HCT116 (cell line): ENCODE measurements around the gene RPS6KA2.

Source experiments
- CEBPB ChIP-seq: IDR thresholded peaks from 2 replicates; pipeline ENCODE4 v1.6.1; 2012; ENCODE audit warnings: low read depth
- EGR1 ChIP-seq: IDR thresholded peaks from 2 replicates; pipeline ENCODE4 v1.6.1; 2012; ENCODE audit warnings: low read depth
- EZH2 ChIP-seq: fragments of 200-600 bp; sonication (generic); IDR thresholded peaks from 2 replicates; pipeline ENCODE4 v1.6.1; 2017; ENCODE audit warnings: antibody characterized with exemption, mixed run types
- RAD21 ChIP-seq: IDR thresholded peaks from 2 replicates; pipeline ENCODE4 v1.6.1; 2012; ENCODE audit warnings: low read depth, mild to moderate bottlenecking
- REST ChIP-seq: IDR thresholded peaks from 2 replicates; pipeline ENCODE4 v1.6.1; 2012; ENCODE audit warnings: low read depth
- TF ChIP-seq, protein P1 (sequence below), 3 experiments: fragments of 200-600 bp in 1 of 3; sonication (generic) in 1 of 3; IDR thresholded peaks in 2 of 3; conservative IDR thresholded peaks in 1 of 3; 2 replicates each; pipeline ENCODE4 v1.5.1; 2012 to 2017; ENCODE audit warnings: low read depth in 2 of 3, low read length in 2 of 3, antibody characterized with exemption in 1 of 3, borderline replicate concordance in 1 of 3, control low read depth in 1 of 3, mild to moderate bottlenecking in 1 of 3, mixed read lengths in 1 of 3, mixed run types in 1 of 3, moderate library complexity in 1 of 3; ENCODE audit not compliant: insufficient read depth in 1 of 3

DNA sequence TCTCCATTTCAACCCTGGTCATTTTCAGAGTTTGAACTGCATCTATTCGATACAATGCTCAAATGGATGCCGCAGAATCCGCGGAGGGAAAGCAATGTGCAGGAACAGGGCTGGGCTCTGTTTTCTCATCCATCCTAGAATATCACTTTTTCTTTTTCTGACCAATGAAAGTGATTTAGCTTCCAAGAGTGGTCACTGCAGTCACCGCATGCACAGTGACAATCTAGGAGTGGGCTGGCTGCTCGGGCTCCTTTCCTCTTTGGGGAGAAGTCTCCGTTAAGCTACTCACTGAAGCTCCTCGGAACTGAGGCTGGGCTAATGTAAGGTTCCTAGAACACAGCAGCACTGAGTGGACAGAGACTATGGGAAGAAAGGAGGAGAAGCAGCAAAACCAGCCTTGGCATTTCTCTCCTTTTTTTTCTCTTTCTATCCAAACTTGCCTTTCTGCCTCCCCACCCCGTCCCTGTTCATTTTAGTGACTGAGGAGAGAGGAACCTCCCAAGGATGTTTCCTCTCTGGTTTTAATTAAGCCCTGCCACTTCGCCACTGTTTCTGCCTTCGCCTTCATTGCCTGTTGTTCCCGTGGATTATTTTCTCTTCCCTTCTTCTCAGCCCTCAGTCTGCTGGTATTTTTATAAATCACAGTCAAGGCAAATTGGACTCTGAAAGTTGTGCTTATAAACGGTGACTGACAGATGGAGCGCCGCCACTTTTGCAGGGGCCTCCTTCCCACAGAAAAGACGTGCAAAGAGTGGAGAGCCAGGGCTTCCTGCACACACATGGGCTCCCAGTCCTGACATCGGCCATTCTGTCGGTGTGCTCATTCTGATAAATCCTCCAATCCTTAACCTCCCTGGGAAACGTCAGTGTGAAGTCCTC is 81.7 kb downstream of the RPS6KA2 start:
- TF ChIP-seq, protein P1, sequence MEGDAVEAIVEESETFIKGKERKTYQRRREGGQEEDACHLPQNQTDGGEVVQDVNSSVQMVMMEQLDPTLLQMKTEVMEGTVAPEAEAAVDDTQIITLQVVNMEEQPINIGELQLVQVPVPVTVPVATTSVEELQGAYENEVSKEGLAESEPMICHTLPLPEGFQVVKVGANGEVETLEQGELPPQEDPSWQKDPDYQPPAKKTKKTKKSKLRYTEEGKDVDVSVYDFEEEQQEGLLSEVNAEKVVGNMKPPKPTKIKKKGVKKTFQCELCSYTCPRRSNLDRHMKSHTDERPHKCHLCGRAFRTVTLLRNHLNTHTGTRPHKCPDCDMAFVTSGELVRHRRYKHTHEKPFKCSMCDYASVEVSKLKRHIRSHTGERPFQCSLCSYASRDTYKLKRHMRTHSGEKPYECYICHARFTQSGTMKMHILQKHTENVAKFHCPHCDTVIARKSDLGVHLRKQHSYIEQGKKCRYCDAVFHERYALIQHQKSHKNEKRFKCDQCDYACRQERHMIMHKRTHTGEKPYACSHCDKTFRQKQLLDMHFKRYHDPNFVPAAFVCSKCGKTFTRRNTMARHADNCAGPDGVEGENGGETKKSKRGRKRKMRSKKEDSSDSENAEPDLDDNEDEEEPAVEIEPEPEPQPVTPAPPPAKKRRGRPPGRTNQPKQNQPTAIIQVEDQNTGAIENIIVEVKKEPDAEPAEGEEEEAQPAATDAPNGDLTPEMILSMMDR (IDR thresholded peaks at IDR 0.05 in 2 of 3, conservative IDR thresholded peaks at IDR 0.05 in 1 of 3; ENCODE audit: borderline replicate concordance in 1 of 3, insufficient read depth in 1 of 3, low read depth in 2 of 3, low read length in 2 of 3), result no peak
- TF ChIP-seq EGR1 (no peak), REST (no peak), CEBPB (no peak), EZH2 (no peak), RAD21 (no peak)
